ENCODE data around the gene AASDH. TPM values are rescaled to one million over a fixed set of nuclear protein-coding genes. Genes with fewer than 3 reads are reported as not detected.

AASDH gene
- polyA plus RNA-seq, 2 of the 4 experiments (the other 2 are of a cell fraction) = 4.8 to 12.2 TPM

- TF ChIP-seq SMC3 (IDR thresholded peaks at IDR 0.05) (no peak), ESRRA (IDR thresholded peaks at IDR 0.05; ENCODE audit: borderline replicate concordance, low read length) (no peak)
These were observed 42.9 kb upstream of the AASDH start (continued) for GRCh38 chr4:56430203-56430602.

DNA sequence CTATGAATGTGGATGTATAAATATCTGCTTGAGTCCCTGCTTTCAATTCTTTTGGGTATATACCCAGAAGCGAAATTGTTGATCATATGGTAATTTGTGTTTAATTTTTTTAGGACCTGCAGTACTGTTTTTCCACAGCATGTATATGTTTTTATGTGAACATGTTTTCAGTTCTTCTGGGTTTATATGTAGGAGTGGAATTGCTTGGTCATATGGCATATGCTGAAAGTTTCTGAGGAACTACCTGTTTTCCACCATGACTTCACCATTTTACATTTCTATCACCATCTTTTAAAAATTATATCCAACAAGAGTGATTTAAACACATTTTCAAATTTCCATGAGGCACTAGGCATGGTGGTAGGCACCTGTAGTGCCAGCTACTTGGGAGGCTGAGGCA lies 39.9 kb upstream of the AASDH start:
- FAIRE-seq = no peak
- peaks cover 10% of the 10 kb centered on the region; the same call in 1 of the 3 replicates for H3K4me1 ChIP-seq
- WGBS (ENCODE audit: missing lambda C conversion rate) = 96% methylated on average over 1 of the region's 1 CpG
- H3K27ac ChIP-seq = no peak overlapping the region
- no peak for DNase-seq (ENCODE audit: low read depth in 1 of 2, low spot score in 1 of 2)
- H3K4me3 ChIP-seq = no peak overlapping the region
- CTCF ChIA-PET = no interaction called here
- no peak for TF ChIP-seq FOXS1 (CRISPR knock-in tag; IDR thresholded peaks at IDR 0.05)
- no peak for TF ChIP-seq HOXB5 (CRISPR knock-in tag; IDR thresholded peaks at IDR 0.05)
- TF ChIP-seq HEYL (CRISPR knock-in tag; IDR thresholded peaks at IDR 0.05) = no peak
- no peak for TF ChIP-seq KDM5A (IDR thresholded peaks at IDR 0.05)
- TF ChIP-seq MYC (IDR thresholded peaks at IDR 0.05; ENCODE audit: borderline replicate concordance, low read length) = no peak
- no peak for TF ChIP-seq JUN (IDR thresholded peaks at IDR 0.05)
- no peak for TF ChIP-seq FOSL2 (IDR thresholded peaks at IDR 0.05)
- no peak for TF ChIP-seq FOSL2 (CRISPR knock-in tag; IDR thresholded peaks at IDR 0.05)
- no peak for TF ChIP-seq CEBPB (IDR thresholded peaks at IDR 0.05)
- no peak for TF ChIP-seq TFCP2L1 (CRISPR knock-in tag; IDR thresholded peaks at IDR 0.05)
- no peak for TF ChIP-seq ZSCAN20 (CRISPR knock-in tag; IDR thresholded peaks at IDR 0.05)
- no peak for TF ChIP-seq JUNB (IDR thresholded peaks at IDR 0.05)
- TF ChIP-seq EHMT2 (IDR thresholded peaks at IDR 0.05; ENCODE audit: low read depth) = no peak
- TF ChIP-seq, protein P1, sequence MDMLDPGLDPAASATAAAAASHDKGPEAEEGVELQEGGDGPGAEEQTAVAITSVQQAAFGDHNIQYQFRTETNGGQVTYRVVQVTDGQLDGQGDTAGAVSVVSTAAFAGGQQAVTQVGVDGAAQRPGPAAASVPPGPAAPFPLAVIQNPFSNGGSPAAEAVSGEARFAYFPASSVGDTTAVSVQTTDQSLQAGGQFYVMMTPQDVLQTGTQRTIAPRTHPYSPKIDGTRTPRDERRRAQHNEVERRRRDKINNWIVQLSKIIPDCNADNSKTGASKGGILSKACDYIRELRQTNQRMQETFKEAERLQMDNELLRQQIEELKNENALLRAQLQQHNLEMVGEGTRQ (IDR thresholded peaks at IDR 0.05) = no peak
- TF ChIP-seq RFX5 (IDR thresholded peaks at IDR 0.05) = no peak
- no peak for TF ChIP-seq CHD4 (IDR thresholded peaks at IDR 0.05; ENCODE audit: borderline replicate concordance)
- TF ChIP-seq FOSB (CRISPR knock-in tag; IDR thresholded peaks at IDR 0.05) = no peak
- ATAC-seq = no peak
- H3K4me2 ChIP-seq = no peak overlapping the region
- POLR2A ChIA-PET = no interaction called here
- H3K9me3 ChIP-seq = no peaks in the 10 kb centered on the region

DNA sequence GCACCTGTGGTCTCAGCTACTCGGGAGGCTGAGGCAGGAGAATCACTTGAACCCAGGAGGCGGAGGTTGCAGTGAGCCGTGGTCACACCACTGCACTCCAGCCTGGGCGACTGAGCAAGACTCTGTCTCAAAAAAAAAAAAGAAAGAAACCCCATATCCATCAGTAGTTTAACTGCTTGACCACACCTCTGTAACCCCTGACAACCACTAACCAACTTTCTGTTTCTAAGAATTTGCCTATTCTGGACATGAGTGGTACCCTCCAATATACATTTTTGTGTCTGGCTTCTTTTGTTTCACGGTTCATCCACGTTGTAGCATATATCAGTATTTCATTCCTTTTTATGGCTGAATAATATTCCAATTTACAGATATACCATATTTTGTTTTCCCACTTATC lies 39.0 kb upstream of the AASDH start:
- no peak overlapping the region for H3K4me2 ChIP-seq
- no peak for TF ChIP-seq POLR2A (IDR thresholded peaks at IDR 0.05; ENCODE audit: low read length)
- no peak for TF ChIP-seq RAD21 (conservative IDR thresholded peaks at IDR 0.05 in 1 of 2, IDR thresholded peaks at IDR 0.05 in 1 of 2)
- TF ChIP-seq CHD2 (IDR thresholded peaks at IDR 0.05; ENCODE audit: low read length, partially characterized antibody) = no peak
- TF ChIP-seq RFX5 (IDR thresholded peaks at IDR 0.05) = no peak
- no peak for TF ChIP-seq CBX8 (IDR thresholded peaks at IDR 0.05)
- no peak for TF ChIP-seq TFCP2L1 (CRISPR knock-in tag; IDR thresholded peaks at IDR 0.05)
- no peak for TF ChIP-seq RCOR1 (IDR thresholded peaks at IDR 0.05; ENCODE audit: low read depth, low read length)
- no peak for TF ChIP-seq ZFP36 (IDR thresholded peaks at IDR 0.05; ENCODE audit: borderline replicate concordance, partially characterized antibody)
- TF ChIP-seq, protein P1 (IDR thresholded peaks at IDR 0.05) = no peak
- no peak for TF ChIP-seq HOXB5 (CRISPR knock-in tag; IDR thresholded peaks at IDR 0.05)
- no peak for TF ChIP-seq JUN (IDR thresholded peaks at IDR 0.05)
- TF ChIP-seq ATOH8 (CRISPR knock-in tag; IDR thresholded peaks at IDR 0.05; ENCODE audit: low read depth) = no peak
- no peak for TF ChIP-seq TP53 (CRISPR knock-in tag; IDR thresholded peaks at IDR 0.05)
- TF ChIP-seq GATA3 (IDR thresholded peaks at IDR 0.05; ENCODE audit: borderline replicate concordance) = no peak
- no peak for TF ChIP-seq SREBF2 (IDR thresholded peaks at IDR 0.05)
- TF ChIP-seq ELK1 (IDR thresholded peaks at IDR 0.05; ENCODE audit: low read depth, low read length) = no peak
- no peak overlapping the region for H3K27ac ChIP-seq
- WGBS (ENCODE audit: missing lambda C conversion rate) = 97% methylated on average over 6 of the region's 6 CpGs
- CTCF ChIA-PET = interaction anchor here (1.1 to 4.3 kb wide), 4 partner anchors 10 to 373 kb away, joined by 3 to 25 read pairs (median 4); partner anchors contain the start of genes PAICS and PPAT
- no peak for FAIRE-seq
- DNase-seq (ENCODE audit: low read depth in 1 of 2, low spot score in 1 of 2) = no peak
- H3K9me3 ChIP-seq = no peaks in the 10 kb centered on the region
- no peak overlapping the region for H3K4me3 ChIP-seq
- H3K4me1 ChIP-seq = peaks cover 3% of the 10 kb centered on the region; the same call in 1 of the 3 replicates
- no peak for ATAC-seq
- POLR2A ChIA-PET = interaction anchor here (2.2 kb wide), 1 partner anchor 9 kb away, joined by 12 read pairs; the partner anchor contains the start of genes PAICS and PPAT
